IPS-18a (cell line): Measurements from ENCODE around the gene HOXA13.

ENCODE experiments used
- H3K27ac ChIP-seq: one replicate; pipeline ENCODE4 v1.5.1; 2013; ENCODE audit warnings: low read length
- H3K27me3 ChIP-seq: one replicate; pipeline ENCODE4 v1.6.1; 2013; ENCODE audit warnings: mild to moderate bottlenecking, low read length; ENCODE audit not compliant: control insufficient read depth, insufficient read depth
- H3K36me3 ChIP-seq: one replicate; pipeline ENCODE4 v1.6.1; 2013; ENCODE audit warnings: low read depth, low read length; ENCODE audit not compliant: control insufficient read depth
- H3K4me1 ChIP-seq: one replicate; pipeline ENCODE4 v1.6.1; 2013; ENCODE audit warnings: low read depth, low read length; ENCODE audit not compliant: control insufficient read depth
- H3K4me3 ChIP-seq: one replicate; pipeline ENCODE4 v1.5.1; 2013; ENCODE audit warnings: low read length
- H3K9ac ChIP-seq: one replicate; pipeline ENCODE4 v1.6.1; 2013; ENCODE audit warnings: mild to moderate bottlenecking, low read length, moderate library complexity
- H3K9me3 ChIP-seq: one replicate; pipeline ENCODE4 v1.6.1; 2013; ENCODE audit warnings: low read depth, low read length; ENCODE audit not compliant: control insufficient read depth

HOXA13 gene

DNA sequence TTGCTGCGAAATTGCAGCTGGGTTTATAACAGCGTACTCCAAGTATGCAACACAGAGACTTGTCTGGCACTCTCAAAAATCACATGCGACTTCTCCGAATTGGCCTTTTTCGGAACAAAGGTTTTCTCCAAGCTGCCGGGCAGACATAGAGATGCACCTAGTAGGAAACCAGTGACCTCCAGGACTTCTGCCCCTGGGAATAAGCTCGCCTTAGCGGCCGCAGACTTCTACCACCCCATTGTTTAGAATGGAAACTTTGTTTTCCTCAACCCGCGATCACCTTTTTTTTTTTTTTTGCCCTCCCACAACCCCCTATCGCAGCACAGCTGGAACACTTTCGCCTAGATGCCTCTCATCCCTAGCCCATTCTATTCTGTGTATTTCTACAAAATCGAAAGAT, 20.9 kb downstream of the HOXA13 start:
- Histone ChIP-seq H3K4me3 (no peak overlapping the region), H3K36me3 (no peaks in the 10 kb centered on the region), H3K27me3 (peaks cover 100% of the 10 kb centered on the region), H3K27ac (no peak overlapping the region), H3K4me1 (no peaks in the 10 kb centered on the region), H3K9me3 (no peaks in the 10 kb centered on the region), H3K9ac (no peak overlapping the region)

DNA sequence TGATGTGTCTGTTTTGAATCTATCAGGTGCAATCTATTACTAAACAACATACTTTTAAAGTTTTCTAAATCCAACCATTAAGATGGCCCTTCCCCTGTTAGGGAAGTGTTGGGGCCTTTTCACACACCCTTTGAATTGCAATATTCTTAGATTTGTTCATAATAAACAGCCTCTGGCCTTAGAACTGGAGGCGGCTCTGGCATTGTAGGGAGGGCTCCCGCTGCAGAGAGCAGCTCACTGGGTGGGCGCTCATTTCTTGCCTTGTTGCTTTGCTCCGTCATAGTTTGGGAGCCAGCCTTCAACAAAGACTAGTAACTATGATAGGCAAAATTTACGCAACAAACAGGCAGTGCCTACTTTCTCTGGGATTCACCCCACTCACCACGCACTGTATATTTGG, 21.5 kb downstream of the HOXA13 start:
- Histone ChIP-seq H3K4me3 (no peak overlapping the region), H3K4me1 (no peaks in the 10 kb centered on the region), H3K27me3 (peaks cover 100% of the 10 kb centered on the region), H3K9ac (no peak overlapping the region), H3K9me3 (no peaks in the 10 kb centered on the region), H3K27ac (no peak overlapping the region), H3K36me3 (no peaks in the 10 kb centered on the region)

DNA sequence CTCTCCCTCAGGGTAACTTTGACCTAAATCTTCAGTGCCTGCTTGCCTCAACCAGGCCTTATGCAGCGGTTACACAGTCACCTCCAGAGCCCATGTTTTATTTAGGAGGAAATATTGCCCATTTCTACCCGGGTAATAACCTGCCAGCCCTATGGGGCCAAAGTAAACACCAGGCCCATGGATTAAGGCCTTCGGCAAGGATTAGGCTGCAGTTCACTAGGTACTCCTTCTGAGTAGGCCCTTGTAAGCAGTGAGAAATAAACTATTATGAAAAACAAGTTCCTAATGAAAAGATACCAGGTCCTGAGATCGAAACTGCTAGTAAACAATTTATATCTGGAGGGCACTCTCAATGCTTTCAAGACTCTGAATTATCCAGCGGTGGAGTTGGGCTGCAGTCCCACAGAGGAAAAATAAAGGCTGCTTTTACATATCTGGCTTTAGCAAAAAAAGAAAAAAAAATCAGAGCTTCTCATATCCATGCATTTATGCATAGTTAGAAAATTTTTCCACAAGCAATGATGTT, 22.0 kb downstream of the HOXA13 start:
- H3K27me3 ChIP-seq = peaks cover 100% of the 10 kb centered on the region
- no peak overlapping the region for H3K4me3 ChIP-seq
- no peaks in the 10 kb centered on the region for H3K4me1 ChIP-seq
- no peaks in the 10 kb centered on the region for H3K36me3 ChIP-seq
- no peak overlapping the region for H3K9ac ChIP-seq
- no peak overlapping the region for H3K27ac ChIP-seq
- no peaks in the 10 kb centered on the region for H3K9me3 ChIP-seq

DNA sequence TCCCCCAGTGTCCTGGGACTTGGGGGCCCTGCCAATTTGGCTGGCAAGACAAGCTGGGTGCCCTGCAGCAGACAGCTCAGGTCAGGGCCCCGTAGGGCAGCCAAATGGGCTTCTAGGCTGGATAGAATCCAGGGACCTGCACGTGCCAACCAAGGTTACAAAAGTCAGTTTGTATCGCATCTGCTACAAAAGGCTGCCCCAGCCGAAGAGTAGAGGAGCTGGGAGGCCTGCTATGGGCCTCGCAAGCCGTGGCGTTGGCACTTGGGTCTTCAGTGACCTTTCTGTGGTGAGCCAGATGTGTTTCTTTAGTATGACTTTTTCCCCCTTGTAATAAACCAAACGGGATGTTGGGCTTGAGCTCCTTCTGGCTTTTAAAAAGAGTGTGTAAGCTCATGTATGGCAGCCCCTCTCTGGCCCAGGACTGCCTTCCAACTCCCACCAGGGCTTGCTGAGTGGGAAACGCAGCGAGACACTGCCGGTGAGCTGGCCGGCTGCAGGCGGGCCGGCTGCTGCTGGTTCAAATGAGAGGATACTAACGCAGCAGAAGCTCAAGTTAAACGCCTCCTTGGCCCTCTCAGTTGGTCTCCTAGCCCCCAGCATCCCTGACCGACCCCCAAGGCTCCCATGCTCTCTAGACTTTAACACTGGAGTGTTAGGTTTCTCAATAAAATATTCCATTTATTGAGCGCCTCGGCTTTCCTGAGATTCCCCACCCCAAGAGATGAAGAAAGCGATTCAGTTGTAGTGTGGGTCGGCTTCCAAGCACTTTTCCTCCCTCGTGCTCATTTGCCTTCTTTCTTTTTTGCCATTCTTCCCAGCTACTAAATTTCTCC, 22.7 kb downstream of the HOXA13 start:
- no peaks in the 10 kb centered on the region for H3K36me3 ChIP-seq
- H3K4me1 ChIP-seq = no peaks in the 10 kb centered on the region
- no peak overlapping the region for H3K9ac ChIP-seq
- H3K27me3 ChIP-seq = peaks cover 100% of the 10 kb centered on the region
- no peak overlapping the region for H3K4me3 ChIP-seq
- no peaks in the 10 kb centered on the region for H3K9me3 ChIP-seq
- H3K27ac ChIP-seq = no peak overlapping the region

DNA sequence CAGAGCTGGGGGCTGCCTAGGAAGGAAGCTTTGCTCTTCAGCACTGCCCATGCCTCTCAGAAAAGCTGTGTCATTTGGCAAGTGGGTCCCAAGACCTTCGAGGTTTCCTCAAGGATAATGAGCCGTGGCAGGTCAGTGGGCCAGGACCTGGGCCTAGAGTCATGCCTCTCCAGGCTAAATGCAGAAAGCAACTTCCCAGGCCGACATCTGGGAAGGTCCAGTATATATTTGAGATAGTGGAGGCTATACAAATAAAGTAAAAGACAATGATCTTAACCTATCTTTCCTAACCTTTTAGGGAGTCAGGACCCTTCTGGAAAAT, 23.4 kb downstream of the HOXA13 start:
- Histone ChIP-seq H3K9me3 (no peaks in the 10 kb centered on the region), H3K4me3 (no peak overlapping the region), H3K36me3 (no peaks in the 10 kb centered on the region), H3K27ac (no peak overlapping the region), H3K4me1 (no peaks in the 10 kb centered on the region), H3K9ac (no peak overlapping the region), H3K27me3 (peaks cover 100% of the 10 kb centered on the region)

DNA sequence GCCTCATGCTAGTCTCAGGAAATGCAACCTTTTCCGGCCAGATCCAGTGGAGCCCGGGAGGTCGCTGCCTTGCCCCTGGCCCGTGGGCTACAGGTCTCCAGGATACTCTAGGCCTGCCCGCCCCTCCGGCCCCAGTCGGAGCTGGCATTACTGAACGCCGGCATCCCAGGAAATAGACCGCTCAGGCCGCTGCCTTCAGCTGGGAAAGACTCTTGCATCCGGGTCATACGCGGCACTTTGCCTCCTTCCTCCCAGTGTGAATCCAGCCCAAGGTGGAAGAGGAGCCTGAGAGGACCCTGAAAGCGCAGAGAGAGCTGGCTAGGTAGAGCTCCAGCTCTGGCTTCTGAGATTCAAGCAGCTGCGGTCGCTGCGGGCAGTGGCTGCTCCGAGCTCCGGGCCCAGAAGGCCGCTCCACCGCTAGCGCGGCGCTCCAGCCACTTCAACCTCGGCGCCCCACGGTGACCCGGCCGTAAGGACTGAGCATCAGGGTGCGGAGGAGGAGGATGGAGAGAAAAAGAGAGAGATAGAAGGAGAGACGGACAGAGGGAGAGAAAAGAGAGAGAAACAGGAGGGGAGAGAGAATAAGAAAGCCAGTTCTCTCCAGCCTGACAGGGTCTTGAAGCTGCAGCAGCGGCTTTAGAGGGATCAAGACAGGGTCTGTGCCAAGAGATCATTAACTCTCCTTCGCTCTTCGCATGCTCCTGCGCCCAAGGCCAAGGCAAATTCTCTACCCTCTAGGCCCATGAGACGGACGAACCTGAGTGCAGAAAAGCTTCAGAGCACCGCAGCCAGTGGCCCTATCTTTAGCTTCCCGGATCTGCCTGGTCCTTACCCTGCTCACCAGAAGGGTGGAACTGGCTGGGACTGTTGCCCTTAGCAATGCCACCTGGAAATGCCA, 24.0 kb downstream of the HOXA13 start:
- Histone ChIP-seq H3K27ac (no peak overlapping the region), H3K4me1 (no peaks in the 10 kb centered on the region), H3K36me3 (no peaks in the 10 kb centered on the region), H3K9me3 (no peaks in the 10 kb centered on the region), H3K27me3 (peaks cover 100% of the 10 kb centered on the region), H3K4me3 (no peak overlapping the region), H3K9ac (no peak overlapping the region)

DNA sequence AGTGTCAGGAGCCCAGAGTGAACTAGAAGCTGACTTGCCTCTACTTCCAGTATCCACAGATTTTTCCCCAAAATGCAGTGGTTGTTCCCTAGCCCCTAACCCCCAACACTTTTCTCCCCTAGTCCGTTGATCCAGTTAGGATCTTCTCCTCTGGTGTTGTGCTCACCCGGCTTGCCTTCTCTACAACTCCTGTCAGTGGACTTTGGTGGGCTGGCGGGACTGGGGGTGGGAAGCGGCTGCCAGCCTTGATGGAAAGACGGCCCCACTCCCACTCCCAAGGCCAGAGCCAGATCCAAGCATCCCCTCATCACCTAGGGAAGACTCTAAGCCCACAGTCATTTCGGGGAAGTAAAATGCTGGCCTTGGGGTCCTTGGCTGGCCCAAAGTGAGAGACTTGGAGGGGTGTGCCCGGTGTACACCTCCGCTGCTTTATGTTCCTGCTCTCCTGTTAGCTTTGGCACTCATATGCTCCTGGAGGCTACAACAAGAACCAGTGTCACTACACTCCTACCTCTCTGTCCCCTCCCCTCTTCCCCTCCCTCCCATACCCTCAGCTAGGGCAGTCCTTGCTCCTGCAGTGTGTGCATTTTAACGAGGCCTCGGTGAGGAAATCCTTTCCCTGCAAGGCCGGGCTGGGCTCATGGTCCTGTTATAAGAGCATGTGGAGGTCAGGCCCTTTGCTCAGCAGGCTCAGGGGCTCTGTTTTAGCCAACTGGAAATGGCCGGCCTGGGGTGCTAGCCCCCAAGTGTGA, 24.8 kb downstream of the HOXA13 start:
- H3K9ac ChIP-seq = no peak overlapping the region
- H3K27me3 ChIP-seq = peaks cover 100% of the 10 kb centered on the region
- H3K36me3 ChIP-seq = no peaks in the 10 kb centered on the region
- no peaks in the 10 kb centered on the region for H3K9me3 ChIP-seq
- no peak overlapping the region for H3K27ac ChIP-seq
- H3K4me1 ChIP-seq = no peaks in the 10 kb centered on the region
- no peak overlapping the region for H3K4me3 ChIP-seq

DNA sequence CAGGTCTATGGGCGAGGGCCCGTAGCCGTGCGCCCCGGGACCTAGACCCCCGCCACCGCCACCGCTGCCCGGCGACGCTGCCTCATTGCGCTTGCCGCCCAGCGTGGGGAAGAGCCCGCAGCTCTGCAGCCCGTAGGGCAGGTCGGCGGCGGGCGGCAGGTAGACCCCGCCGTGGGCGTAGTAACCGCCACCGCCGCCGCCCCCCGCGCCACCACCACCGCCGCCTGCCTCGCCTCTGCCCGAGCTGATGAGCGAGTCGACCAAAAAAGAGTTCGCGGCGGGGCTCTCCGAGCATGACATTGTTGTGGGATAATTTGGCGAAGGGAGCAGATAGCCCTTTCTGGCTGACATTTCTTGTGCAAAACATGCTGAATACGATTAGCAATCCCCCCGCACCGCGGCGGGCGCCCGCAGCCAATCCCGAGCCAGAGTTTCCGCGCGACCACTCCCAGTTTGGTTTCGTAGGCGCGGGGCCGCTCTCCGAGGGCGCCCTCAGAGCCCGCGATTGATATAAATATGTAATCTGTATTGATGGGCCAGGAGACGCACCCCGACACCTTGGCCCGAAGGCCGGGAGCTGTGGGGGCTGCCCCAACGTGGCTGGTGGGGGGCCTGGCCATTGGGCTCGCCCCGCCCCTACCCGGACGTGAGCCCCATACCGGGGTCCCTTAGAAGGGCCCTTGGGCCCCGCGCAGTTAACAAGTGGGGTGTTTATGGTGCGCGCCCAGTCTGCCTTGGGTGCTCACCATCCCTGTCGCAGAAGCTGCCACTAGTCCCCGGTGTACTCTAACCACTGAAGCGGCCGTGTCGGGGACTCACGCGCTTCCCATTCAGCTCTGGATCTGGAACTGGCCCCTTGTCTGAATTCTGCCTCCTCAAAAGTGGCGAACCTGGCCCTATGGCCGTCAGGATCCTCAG, 25.7 kb downstream of the HOXA13 start, which contains the start of gene HOXA10:
HOXA10 (minus strand) TSS at position 365 of the 918 bp plus-strand sequence; CDS start at position 351, 14 bp downstream.
- Histone ChIP-seq H3K27ac (no peak within 1 kb of the TSS), H3K9ac (no peak within 1 kb of the TSS), H3K36me3 (no peaks in the 10 kb centered on the region), H3K4me3 (no peak within 1 kb of the TSS), H3K4me1 (no peaks in the 10 kb centered on the region), H3K9me3 (no peaks in the 10 kb centered on the region), H3K27me3 (peaks cover 100% of the 10 kb centered on the region)

DNA sequence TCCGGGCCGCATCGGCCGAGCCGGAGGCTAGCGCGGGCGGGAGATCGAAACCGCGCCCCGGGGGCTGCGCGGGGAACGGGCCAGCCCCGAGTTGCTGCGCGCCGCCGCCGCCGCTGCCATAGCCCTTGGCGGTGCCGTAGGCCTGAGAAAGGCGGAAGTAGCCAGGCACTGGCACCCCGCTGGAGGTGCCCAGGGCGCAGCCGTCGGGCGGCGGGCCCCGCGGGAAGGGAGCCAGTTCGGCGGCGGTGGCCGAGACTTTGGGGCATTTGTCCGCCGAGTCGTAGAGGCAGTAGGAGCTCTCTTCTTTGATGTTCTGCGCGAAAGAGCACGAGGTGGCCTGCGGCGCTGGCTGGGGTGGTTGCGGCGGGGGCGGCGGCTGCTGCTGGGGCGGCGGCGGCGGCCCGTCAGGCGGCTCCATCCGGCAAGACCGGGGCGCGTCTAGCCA, 26.4 kb downstream of the HOXA13 start:
- Histone ChIP-seq H3K4me1 (no peaks in the 10 kb centered on the region), H3K27me3 (peaks cover 100% of the 10 kb centered on the region), H3K36me3 (no peaks in the 10 kb centered on the region), H3K9ac (no peak overlapping the region), H3K27ac (no peak overlapping the region), H3K9me3 (no peaks in the 10 kb centered on the region), H3K4me3 (no peak overlapping the region)

DNA sequence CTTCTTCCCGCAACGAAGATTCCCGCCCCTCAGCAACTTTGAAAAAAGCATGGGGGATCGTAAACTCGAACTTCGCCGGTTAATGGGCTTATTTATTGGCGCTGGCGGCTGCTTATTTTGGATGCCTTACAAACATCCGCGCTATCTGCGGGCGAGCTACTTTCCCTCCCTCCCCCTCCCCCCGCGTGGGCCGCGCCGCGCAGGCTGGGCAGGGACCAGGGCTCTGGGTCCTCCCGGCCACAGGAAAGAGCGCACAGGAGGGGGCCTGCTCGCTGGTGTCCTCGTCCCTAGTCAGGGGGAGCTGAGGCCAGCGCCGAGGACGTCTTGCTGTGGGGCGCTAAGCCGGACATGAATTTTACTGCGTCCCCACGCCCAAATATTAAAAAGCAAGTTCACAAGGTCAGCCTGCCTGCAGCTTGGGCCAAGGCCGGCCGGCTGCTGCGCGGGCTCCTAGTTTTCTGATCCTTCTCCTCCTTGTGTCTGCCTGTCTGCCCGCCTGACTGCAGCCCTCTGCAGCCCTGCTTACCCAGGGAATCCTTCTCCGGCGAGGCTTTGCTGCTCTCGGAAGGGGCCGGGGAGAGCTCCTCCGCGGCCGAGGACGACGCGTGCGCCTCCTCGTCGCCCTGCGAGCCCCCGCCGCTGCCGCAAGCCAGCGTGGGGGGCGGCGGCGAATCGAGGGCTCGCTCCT, 26.9 kb downstream of the HOXA13 start:
- Histone ChIP-seq H3K36me3 (no peaks in the 10 kb centered on the region), H3K27ac (no peak overlapping the region), H3K4me3 (no peak overlapping the region), H3K4me1 (no peaks in the 10 kb centered on the region), H3K9me3 (no peaks in the 10 kb centered on the region), H3K9ac (no peak overlapping the region), H3K27me3 (peaks cover 100% of the 10 kb centered on the region)
